ENCODE measurements around the gene LMNA. TPM values are rescaled to one million over a fixed set of nuclear protein-coding genes. Genes with fewer than 3 reads are reported as not detected.
"Not testable (repeated sequence)": the region's sequence is repeated elsewhere in the genome, so short reads cannot be mapped to it uniquely, and the experiment has no call there.

Gene LMNA
- total RNA-seq, 4 donors from 2014 or later = 235 to 412 (median 327) TPM

DNA sequence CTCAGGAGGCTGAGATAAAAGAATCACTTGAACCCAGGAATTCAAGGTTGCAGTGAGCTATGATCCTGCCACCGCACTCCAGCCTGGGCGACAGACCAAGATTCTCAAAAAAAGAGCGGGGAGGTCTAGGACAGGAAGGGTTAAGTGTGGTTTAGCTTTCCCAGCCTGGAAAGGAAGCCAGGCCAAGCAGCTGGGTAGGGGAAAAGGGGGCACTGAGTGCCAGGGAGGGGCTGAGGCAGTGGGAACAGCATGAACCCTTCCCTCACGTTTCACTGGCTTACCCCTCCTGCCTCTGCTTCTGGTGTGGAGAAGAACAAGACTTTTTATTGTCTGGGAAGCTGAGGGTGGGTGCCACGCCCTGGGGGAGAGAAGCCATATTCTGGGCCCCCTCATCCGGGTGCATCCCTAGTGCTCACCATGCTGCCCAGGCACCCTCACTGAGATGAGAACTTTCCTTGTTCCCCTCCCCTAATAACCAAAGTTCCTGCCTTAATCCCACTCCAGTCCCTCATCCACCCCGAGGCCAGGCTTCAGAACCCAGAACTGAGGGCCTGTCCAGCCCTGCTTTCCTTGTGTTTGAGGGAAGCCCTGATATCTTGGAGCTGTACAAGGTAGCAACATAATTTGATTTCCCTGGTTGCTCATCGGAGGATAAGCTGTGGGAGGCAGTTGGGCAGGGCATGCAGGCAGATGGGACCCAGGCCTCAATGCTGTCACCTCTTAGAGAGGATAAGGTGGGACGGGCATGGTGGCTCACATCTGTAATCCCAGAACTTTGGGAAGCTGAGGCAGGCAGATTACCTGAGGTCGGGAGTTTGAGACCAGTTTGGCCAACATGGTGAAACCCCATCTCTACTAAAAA lies 2.0 kb upstream of the LMNA start:
- no peaks in the 10 kb centered on the region for H3K9me3 ChIP-seq
- H3K36me3 ChIP-seq = no peaks in the 10 kb centered on the region
- no peak for DNase-seq
- TF ChIP-seq POLR2A (IDR thresholded peaks at IDR 0.05) = no peak
- TF ChIP-seq, protein P1, sequence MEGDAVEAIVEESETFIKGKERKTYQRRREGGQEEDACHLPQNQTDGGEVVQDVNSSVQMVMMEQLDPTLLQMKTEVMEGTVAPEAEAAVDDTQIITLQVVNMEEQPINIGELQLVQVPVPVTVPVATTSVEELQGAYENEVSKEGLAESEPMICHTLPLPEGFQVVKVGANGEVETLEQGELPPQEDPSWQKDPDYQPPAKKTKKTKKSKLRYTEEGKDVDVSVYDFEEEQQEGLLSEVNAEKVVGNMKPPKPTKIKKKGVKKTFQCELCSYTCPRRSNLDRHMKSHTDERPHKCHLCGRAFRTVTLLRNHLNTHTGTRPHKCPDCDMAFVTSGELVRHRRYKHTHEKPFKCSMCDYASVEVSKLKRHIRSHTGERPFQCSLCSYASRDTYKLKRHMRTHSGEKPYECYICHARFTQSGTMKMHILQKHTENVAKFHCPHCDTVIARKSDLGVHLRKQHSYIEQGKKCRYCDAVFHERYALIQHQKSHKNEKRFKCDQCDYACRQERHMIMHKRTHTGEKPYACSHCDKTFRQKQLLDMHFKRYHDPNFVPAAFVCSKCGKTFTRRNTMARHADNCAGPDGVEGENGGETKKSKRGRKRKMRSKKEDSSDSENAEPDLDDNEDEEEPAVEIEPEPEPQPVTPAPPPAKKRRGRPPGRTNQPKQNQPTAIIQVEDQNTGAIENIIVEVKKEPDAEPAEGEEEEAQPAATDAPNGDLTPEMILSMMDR (IDR thresholded peaks at IDR 0.05) = no peak
- no peak overlapping the region for H3K4me3 ChIP-seq (replicated peaks in 1 of 3)
- H3K27me3 ChIP-seq = no peaks in the 10 kb centered on the region
- 59 to 70% methylated on average over 10 of the region's 10 CpGs for whole genome bisulfite sequencing, 2 donors
- intact Hi-C loops (cut with DNase I) = no loop called here
- peak overlapping the region in 1 of 3 donors; percentile 51 for H3K27ac ChIP-seq
- H3K4me1 ChIP-seq = peaks cover 14 to 49% of the 10 kb centered on the region in 2 donors

DNA sequence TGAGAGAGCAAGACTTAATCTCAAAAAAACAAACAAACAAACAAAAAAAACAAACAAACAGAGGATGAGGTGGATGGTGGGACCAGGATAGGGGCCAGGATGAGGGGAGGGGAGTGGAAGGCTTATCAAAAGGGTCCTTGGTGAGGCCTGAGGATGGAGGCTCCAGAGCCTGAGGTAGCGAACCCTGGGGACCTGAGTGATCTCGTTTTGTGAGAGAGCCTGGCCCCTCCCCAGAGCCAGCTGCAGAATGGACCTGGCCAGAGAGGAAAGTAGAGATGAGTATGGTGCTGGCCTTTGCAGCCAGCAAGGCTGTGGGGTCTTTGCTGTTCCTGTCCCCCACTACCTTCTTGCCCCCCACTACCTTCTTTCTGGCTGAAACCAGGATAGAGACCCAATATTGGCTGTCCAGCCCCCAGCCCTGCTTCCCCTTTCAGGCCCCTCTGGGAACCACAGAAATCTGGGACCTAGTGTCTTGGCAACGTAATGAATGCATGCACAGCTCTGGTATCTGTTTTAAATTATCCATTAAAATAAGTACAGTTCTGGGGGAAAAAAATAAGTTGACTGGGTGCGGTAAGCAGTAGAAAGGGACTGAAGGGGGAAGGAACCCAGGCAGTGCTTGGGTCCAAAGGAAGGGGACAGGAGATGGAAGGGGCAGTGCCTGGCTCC lies 1.1 kb upstream of the LMNA start:
- peaks cover 18 to 56% of the 10 kb centered on the region in 2 donors for H3K4me1 ChIP-seq
- 60 to 69% methylated on average over 4 of the region's 4 CpGs for WGBS, 2 donors
- no peak overlapping the region for H3K4me3 ChIP-seq (replicated peaks in 1 of 3)
- intact Hi-C loops (cut with DNase I) = no loop called here
- no peak for TF ChIP-seq POLR2A (IDR thresholded peaks at IDR 0.05)
- TF ChIP-seq, protein P1 (IDR thresholded peaks at IDR 0.05) = no peak
- no peaks in the 10 kb centered on the region for H3K9me3 ChIP-seq
- no peaks in the 10 kb centered on the region for H3K27me3 ChIP-seq
- peak overlapping the region; percentile 95 to 98 (median 98) for H3K27ac ChIP-seq
- DNase-seq = no peak
- no peaks in the 10 kb centered on the region for H3K36me3 ChIP-seq

DNA sequence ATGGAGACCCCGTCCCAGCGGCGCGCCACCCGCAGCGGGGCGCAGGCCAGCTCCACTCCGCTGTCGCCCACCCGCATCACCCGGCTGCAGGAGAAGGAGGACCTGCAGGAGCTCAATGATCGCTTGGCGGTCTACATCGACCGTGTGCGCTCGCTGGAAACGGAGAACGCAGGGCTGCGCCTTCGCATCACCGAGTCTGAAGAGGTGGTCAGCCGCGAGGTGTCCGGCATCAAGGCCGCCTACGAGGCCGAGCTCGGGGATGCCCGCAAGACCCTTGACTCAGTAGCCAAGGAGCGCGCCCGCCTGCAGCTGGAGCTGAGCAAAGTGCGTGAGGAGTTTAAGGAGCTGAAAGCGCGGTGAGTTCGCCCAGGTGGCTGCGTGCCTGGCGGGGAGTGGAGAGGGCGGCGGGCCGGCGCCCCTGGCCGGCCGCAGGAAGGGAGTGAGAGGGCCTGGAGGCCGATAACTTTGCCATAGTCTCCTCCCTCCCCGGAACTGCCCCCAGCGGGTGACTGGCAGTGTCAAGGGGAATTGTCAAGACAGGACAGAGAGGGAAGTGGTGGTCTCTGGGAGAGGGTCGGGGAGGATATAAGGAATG lies 505 bp downstream of the LMNA start:
- no peaks in the 10 kb centered on the region for H3K36me3 ChIP-seq
- peak overlapping the region; percentile 95 to 98 (median 98) for H3K27ac ChIP-seq
- intact Hi-C loops (cut with DNase I) = no loop called here
- H3K4me3 ChIP-seq (replicated peaks in 1 of 3) = peak overlapping the region; percentile 94 to 99 (median 97)
- H3K4me1 ChIP-seq = peaks cover 34 to 72% of the 10 kb centered on the region in 2 donors
- whole genome bisulfite sequencing, 2 donors = 2% methylated on average over 17 of the region's 49 CpGs
- no peak for DNase-seq
- TF ChIP-seq POLR2A (IDR thresholded peaks at IDR 0.05) = no peak
- TF ChIP-seq, protein P1 (IDR thresholded peaks at IDR 0.05) = peak in 1 of 6 experiments; percentile 2
- H3K27me3 ChIP-seq = no peaks in the 10 kb centered on the region
- H3K9me3 ChIP-seq = no peaks in the 10 kb centered on the region

DNA sequence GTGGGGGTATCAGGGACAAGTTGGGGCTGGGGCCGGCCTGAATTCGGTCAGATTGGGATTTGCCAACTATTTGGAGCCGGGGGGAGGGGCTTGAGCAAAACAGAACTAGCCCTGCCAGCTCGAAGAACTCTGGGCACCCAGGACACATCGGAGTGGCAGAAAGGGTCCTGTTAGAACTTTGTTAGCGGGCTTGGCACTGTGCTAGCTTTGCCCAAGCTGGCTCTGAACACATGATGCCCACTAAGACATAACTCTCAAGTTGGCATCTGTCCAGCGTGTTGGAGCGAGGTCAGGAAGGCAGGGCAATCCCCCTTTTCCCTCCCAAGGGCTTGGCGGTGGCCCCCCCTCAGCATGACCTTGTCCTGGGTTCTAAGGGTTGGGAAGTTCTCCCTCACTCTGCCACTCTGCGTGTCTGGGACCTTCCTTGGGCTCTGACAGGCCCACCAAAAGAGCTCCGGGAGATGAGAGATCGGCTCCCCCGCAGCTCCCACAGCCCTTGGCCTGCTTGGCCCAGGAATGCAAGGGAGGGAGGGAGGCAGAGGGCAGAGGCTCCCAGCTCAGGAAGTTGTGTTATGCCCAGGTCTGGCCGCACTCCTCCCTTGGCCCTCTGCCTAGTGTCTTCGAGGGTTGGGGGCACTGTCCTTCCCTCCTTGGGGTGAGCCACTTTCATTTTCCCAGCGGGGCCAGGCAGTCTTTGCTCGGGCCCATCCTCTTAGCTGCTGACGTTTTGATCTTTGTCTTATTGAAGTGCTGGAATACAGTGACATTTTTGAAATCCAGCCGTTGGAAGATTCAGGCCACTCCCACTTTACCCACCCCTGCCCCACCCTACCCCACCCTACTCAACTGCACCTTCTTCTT lies 1.2 kb downstream of the LMNA start:
- peak; percentile 82 to 85 for DNase-seq
- H3K36me3 ChIP-seq = no peaks in the 10 kb centered on the region
- intact Hi-C loops (cut with DNase I) = no loop called here
- peak overlapping the region; percentile 94 to 99 (median 97) for H3K4me3 ChIP-seq (replicated peaks in 1 of 3)
- H3K27me3 ChIP-seq = no peaks in the 10 kb centered on the region
- peak overlapping the region; percentile 95 to 98 (median 98) for H3K27ac ChIP-seq
- TF ChIP-seq, protein P1 (IDR thresholded peaks at IDR 0.05) = no peak
- TF ChIP-seq POLR2A (IDR thresholded peaks at IDR 0.05) = peak in 1 of 2 donors; percentile 57
- 0 to 1% methylated on average over 14 to 18 of the region's 19 CpGs for WGBS, 2 donors
- H3K4me1 ChIP-seq = peaks cover 42 to 78% of the 10 kb centered on the region in 2 donors
- H3K9me3 ChIP-seq = no peaks in the 10 kb centered on the region

DNA sequence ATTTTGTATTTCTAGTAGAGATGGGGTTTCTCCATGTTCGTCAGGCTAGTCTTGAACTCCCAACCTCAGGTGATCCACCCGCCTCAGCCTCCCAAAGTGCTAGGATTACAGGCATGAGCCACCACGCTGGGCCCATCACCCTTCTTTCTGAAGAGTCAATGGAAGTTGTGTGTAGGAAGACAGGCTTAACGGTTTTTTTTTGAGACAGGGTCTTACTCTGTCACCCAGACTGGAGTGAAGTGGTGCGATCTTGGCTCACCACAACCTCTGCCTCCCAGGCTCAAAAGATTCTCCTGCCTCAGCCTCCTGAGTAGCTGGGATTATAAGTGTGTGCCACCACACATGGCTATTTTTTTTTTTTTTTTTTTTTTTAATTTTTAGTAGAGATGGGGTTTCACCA lies 2.2 kb downstream of the LMNA start:
- H3K9me3 ChIP-seq; intact Hi-C loops (cut with DNase I); H3K27me3 ChIP-seq; H3K36me3 ChIP-seq; DNase-seq: not testable (repeated sequence)
- 65 to 72% methylated on average over 5 of the region's 5 CpGs for WGBS, 2 donors
- Histone ChIP-seq H3K4me1 (peaks cover 52 to 78% of the 10 kb centered on the region in 2 donors), H3K27ac (peak overlapping the region; percentile 95 to 98 (median 98)), H3K4me3 (replicated peaks in 1 of 3) (peak overlapping the region in 2 of 3 donors; percentile 97 to 99)
